Vagina (tissue), 2 donors: ENCODE measurements around the gene CBFA2T3.

Source experiments
- POLR2A ChIP-seq, 2 donors: fragments of 450-650 bp; IDR thresholded peaks; one replicate each; pipeline ENCODE4 v1.6.1; 2017; ENCODE audit warnings: antibody characterized with exemption in 2 of 2, mild to moderate bottlenecking in 2 of 2, moderate library complexity in 2 of 2
- POLR2AphosphoS5 ChIP-seq, 2 donors: sonication (generic); formaldehyde crosslinking; IDR thresholded peaks; one replicate each; pipeline ENCODE4 v1.9.0; 2017; ENCODE audit warnings: antibody characterized with exemption in 2 of 2, mild to moderate bottlenecking in 2 of 2, low read depth in 1 of 2; ENCODE audit not compliant: insufficient read depth in 1 of 2
- TF ChIP-seq, protein P1 (sequence below), 3 experiments: fragments of 450-650 bp in 2 of 3; fragments of 200-600 bp in 1 of 3; sonication (generic) in 1 of 3; IDR thresholded peaks; one replicate each; pipeline ENCODE4 v1.5.1; 2017 to 2019; ENCODE audit warnings: antibody characterized with exemption in 3 of 3, mild to moderate bottlenecking in 2 of 3, moderate library complexity in 2 of 3

DNA sequence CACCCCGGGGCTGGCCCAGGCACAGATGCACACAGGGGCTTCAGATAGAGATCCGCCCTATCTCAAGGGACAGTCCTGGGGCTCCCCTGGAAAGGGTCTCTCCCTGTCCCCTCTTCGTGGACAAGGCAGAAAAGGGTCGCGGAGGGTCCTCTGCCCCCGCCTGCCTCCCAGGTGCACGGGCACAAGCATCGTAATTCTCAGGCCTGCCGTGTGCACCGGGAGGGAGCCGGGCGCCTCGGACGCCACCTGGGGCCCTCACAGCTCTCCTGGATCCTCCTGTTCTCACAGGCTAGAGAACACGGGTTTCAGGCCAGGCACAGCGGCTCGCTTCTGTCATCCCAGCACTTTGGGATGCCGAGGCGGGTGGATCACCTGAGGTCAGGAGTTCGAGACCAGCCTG lies 98.7 kb downstream of the CBFA2T3 start:
- TF ChIP-seq, protein P1, sequence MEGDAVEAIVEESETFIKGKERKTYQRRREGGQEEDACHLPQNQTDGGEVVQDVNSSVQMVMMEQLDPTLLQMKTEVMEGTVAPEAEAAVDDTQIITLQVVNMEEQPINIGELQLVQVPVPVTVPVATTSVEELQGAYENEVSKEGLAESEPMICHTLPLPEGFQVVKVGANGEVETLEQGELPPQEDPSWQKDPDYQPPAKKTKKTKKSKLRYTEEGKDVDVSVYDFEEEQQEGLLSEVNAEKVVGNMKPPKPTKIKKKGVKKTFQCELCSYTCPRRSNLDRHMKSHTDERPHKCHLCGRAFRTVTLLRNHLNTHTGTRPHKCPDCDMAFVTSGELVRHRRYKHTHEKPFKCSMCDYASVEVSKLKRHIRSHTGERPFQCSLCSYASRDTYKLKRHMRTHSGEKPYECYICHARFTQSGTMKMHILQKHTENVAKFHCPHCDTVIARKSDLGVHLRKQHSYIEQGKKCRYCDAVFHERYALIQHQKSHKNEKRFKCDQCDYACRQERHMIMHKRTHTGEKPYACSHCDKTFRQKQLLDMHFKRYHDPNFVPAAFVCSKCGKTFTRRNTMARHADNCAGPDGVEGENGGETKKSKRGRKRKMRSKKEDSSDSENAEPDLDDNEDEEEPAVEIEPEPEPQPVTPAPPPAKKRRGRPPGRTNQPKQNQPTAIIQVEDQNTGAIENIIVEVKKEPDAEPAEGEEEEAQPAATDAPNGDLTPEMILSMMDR (IDR thresholded peaks at IDR 0.05): no peak
- TF ChIP-seq POLR2A (IDR thresholded peaks at IDR 0.05) (no peak), POLR2AphosphoS5 (IDR thresholded peaks at IDR 0.05; ENCODE audit: insufficient read depth in 1 of 2, low read depth in 1 of 2) (no peak)
